Stimulated activated naive CD8-positive, alpha-beta T cell treated with anti-CD3 and anti-CD28 coated beads, Interleukin-15, Interleukin-2, amounts not matched to agents 100 ng/mL and 50 ng/mL, for 24 hours (primary cell): ENCODE measurements around the gene FBXL7.

Source experiments
- H3K27ac Mint-ChIP-seq: one replicate; pipeline ENCODE4 v1.8.0; 2021; ENCODE audit warnings: mild to moderate bottlenecking, mixed read lengths
- H3K27me3 Mint-ChIP-seq: one replicate; pipeline ENCODE4 v1.8.0; 2021; ENCODE audit warnings: mixed read lengths
- H3K36me3 Mint-ChIP-seq: one replicate; pipeline ENCODE4 v1.8.0; 2021; ENCODE audit warnings: low read depth, mixed read lengths
- H3K4me1 Mint-ChIP-seq: one replicate; pipeline ENCODE4 v1.8.0; 2021; ENCODE audit warnings: low read depth, mixed read lengths
- H3K4me3 Mint-ChIP-seq: one replicate; pipeline ENCODE4 v1.8.0; 2021; ENCODE audit warnings: mild to moderate bottlenecking, mixed read lengths
- H3K9me3 Mint-ChIP-seq: one replicate; pipeline ENCODE4 v1.8.0; 2021; ENCODE audit warnings: mixed read lengths

Gene FBXL7

GRCh38 chr5:15823398-15823797 is 323.4 kb downstream of the FBXL7 start:
- Mint-ChIP-seq H3K36me3 (no peaks in the 10 kb centered on the region), H3K4me3 (no peak overlapping the region), H3K27me3 (no peaks in the 10 kb centered on the region), H3K27ac (no peak overlapping the region), H3K4me1 (no peaks in the 10 kb centered on the region), H3K9me3 (peaks cover 5% of the 10 kb centered on the region)

GRCh38 chr5:15827741-15828140 is 327.8 kb downstream of the FBXL7 start:
- Mint-ChIP-seq H3K9me3 (peaks cover 10% of the 10 kb centered on the region), H3K27me3 (no peaks in the 10 kb centered on the region), H3K27ac (no peak overlapping the region), H3K36me3 (no peaks in the 10 kb centered on the region), H3K4me1 (no peaks in the 10 kb centered on the region), H3K4me3 (no peak overlapping the region)

- Mint-ChIP-seq H3K27me3 (no peaks in the 10 kb centered on the region), H3K27ac (no peak overlapping the region), H3K4me3 (no peak overlapping the region), H3K36me3 (no peaks in the 10 kb centered on the region), H3K4me1 (no peaks in the 10 kb centered on the region), H3K9me3 (peaks cover 10% of the 10 kb centered on the region)
These were observed 331.4 kb downstream of the FBXL7 start for GRCh38 chr5:15831408-15831807.

- no peak overlapping the region for H3K27ac Mint-ChIP-seq
- no peaks in the 10 kb centered on the region for H3K27me3 Mint-ChIP-seq
- no peak overlapping the region for H3K4me3 Mint-ChIP-seq
- H3K9me3 Mint-ChIP-seq, result peaks cover 5% of the 10 kb centered on the region
- no peaks in the 10 kb centered on the region for H3K4me1 Mint-ChIP-seq
- H3K36me3 Mint-ChIP-seq, result no peaks in the 10 kb centered on the region
These were observed 333.4 kb downstream of the FBXL7 start for GRCh38 chr5:15833365-15833764.

- Mint-ChIP-seq H3K4me1 (no peaks in the 10 kb centered on the region), H3K27me3 (no peaks in the 10 kb centered on the region), H3K9me3 (peaks cover 5% of the 10 kb centered on the region), H3K27ac (no peak overlapping the region), H3K36me3 (no peaks in the 10 kb centered on the region), H3K4me3 (no peak overlapping the region)
These were observed 334.7 kb downstream of the FBXL7 start for GRCh38 chr5:15834596-15835245.

GRCh38 chr5:15835514-15835913 is 335.5 kb downstream of the FBXL7 start:
- no peak overlapping the region for H3K27ac Mint-ChIP-seq
- no peak overlapping the region for H3K4me3 Mint-ChIP-seq
- H3K9me3 Mint-ChIP-seq, result peaks cover 2% of the 10 kb centered on the region
- H3K4me1 Mint-ChIP-seq, result no peaks in the 10 kb centered on the region
- no peaks in the 10 kb centered on the region for H3K36me3 Mint-ChIP-seq
- no peaks in the 10 kb centered on the region for H3K27me3 Mint-ChIP-seq

GRCh38 chr5:15837551-15838289 is 337.7 kb downstream of the FBXL7 start:
- Mint-ChIP-seq H3K36me3 (no peaks in the 10 kb centered on the region), H3K27ac (no peak overlapping the region), H3K4me1 (no peaks in the 10 kb centered on the region), H3K4me3 (no peak overlapping the region), H3K9me3 (no peaks in the 10 kb centered on the region), H3K27me3 (no peaks in the 10 kb centered on the region)

GRCh38 chr5:15844253-15844652 is 344.3 kb downstream of the FBXL7 start:
- no peaks in the 10 kb centered on the region for H3K4me1 Mint-ChIP-seq
- peaks cover 4% of the 10 kb centered on the region for H3K9me3 Mint-ChIP-seq
- no peak overlapping the region for H3K27ac Mint-ChIP-seq
- H3K36me3 Mint-ChIP-seq, result no peaks in the 10 kb centered on the region
- H3K4me3 Mint-ChIP-seq, result no peak overlapping the region
- H3K27me3 Mint-ChIP-seq, result no peaks in the 10 kb centered on the region

GRCh38 chr5:15844871-15845270 is 344.9 kb downstream of the FBXL7 start:
- Mint-ChIP-seq H3K4me3 (no peak overlapping the region), H3K27ac (no peak overlapping the region), H3K27me3 (no peaks in the 10 kb centered on the region), H3K4me1 (no peaks in the 10 kb centered on the region), H3K36me3 (no peaks in the 10 kb centered on the region), H3K9me3 (peaks cover 7% of the 10 kb centered on the region)

GRCh38 chr5:15850536-15850935 is 350.6 kb downstream of the FBXL7 start:
- H3K36me3 Mint-ChIP-seq, result no peaks in the 10 kb centered on the region
- H3K27ac Mint-ChIP-seq, result no peak overlapping the region
- no peaks in the 10 kb centered on the region for H3K4me1 Mint-ChIP-seq
- peaks cover 12% of the 10 kb centered on the region for H3K9me3 Mint-ChIP-seq
- H3K4me3 Mint-ChIP-seq, result no peak overlapping the region
- peaks cover 6% of the 10 kb centered on the region for H3K27me3 Mint-ChIP-seq

GRCh38 chr5:15850939-15851341 is 351.0 kb downstream of the FBXL7 start:
- no peaks in the 10 kb centered on the region for H3K4me1 Mint-ChIP-seq

GRCh38 chr5:15852217-15852616 is 352.2 kb downstream of the FBXL7 start:
- H3K27ac Mint-ChIP-seq, result no peak overlapping the region
- H3K4me1 Mint-ChIP-seq, result no peaks in the 10 kb centered on the region
- H3K9me3 Mint-ChIP-seq, result peaks cover 12% of the 10 kb centered on the region
- H3K27me3 Mint-ChIP-seq, result peaks cover 6% of the 10 kb centered on the region
- no peak overlapping the region for H3K4me3 Mint-ChIP-seq
- H3K36me3 Mint-ChIP-seq, result no peaks in the 10 kb centered on the region

More at GRCh38 chr5:15850939-15851341, 351.0 kb downstream of the FBXL7 start:
- Mint-ChIP-seq H3K27ac (no peak overlapping the region), H3K27me3 (peaks cover 6% of the 10 kb centered on the region), H3K4me3 (no peak overlapping the region), H3K36me3 (no peaks in the 10 kb centered on the region), H3K9me3 (peaks cover 12% of the 10 kb centered on the region)

GRCh38 chr5:15852949-15853348 is 353.0 kb downstream of the FBXL7 start:
- H3K36me3 Mint-ChIP-seq, result no peaks in the 10 kb centered on the region
- H3K27ac Mint-ChIP-seq, result no peak overlapping the region
- H3K9me3 Mint-ChIP-seq, result peaks cover 12% of the 10 kb centered on the region
- peaks cover 6% of the 10 kb centered on the region for H3K27me3 Mint-ChIP-seq
- H3K4me1 Mint-ChIP-seq, result no peaks in the 10 kb centered on the region
- H3K4me3 Mint-ChIP-seq, result no peak overlapping the region

- Mint-ChIP-seq H3K9me3 (peaks cover 14% of the 10 kb centered on the region), H3K4me3 (no peak overlapping the region), H3K4me1 (no peaks in the 10 kb centered on the region), H3K27ac (no peak overlapping the region), H3K27me3 (no peaks in the 10 kb centered on the region), H3K36me3 (no peaks in the 10 kb centered on the region)
These were observed 358.3 kb downstream of the FBXL7 start for GRCh38 chr5:15858326-15858725.

GRCh38 chr5:15864536-15865215 is 364.7 kb downstream of the FBXL7 start:
- no peak overlapping the region for H3K27ac Mint-ChIP-seq
- H3K9me3 Mint-ChIP-seq, result peaks cover 18% of the 10 kb centered on the region
- H3K27me3 Mint-ChIP-seq, result no peaks in the 10 kb centered on the region
- no peaks in the 10 kb centered on the region for H3K36me3 Mint-ChIP-seq
- H3K4me3 Mint-ChIP-seq, result no peak overlapping the region
- H3K4me1 Mint-ChIP-seq, result no peaks in the 10 kb centered on the region
